ENCODE data around the gene NFIA.

DNA sequence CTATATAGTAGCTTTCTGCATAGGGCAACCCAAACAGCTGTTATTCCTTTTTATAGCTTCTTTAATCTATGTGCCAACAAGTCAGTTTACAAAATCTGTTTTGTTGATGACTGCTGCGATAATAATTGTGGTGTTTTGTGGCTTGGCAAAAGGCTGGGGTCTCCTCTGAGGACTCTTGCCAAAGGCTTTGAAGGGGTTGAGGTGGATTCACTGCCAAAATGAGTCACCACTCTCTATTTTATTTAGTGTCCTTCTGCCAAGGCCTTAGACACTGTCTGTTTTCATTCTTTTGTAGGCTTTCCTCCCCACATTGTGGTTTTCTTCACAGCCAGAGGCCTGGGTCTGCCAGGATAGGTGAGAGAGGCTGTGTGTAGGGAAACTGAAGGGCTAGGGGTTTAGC lies 161.8 kb downstream of the NFIA start:
- TF ChIP-seq POLR2A (IDR thresholded peaks at IDR 0.05; ENCODE audit: low read depth, low read length) = no peak
- TF ChIP-seq POLR2AphosphoS5 (IDR thresholded peaks at IDR 0.05; ENCODE audit: low read depth, low read length) = no peak

Measured in GM12891 (cell line).